ENCODE results near the gene JADE2.
"Not testable (repeated sequence)": the region's sequence is repeated elsewhere in the genome, so short reads cannot be mapped to it uniquely, and the experiment has no call there.

The JADE2 gene

DNA sequence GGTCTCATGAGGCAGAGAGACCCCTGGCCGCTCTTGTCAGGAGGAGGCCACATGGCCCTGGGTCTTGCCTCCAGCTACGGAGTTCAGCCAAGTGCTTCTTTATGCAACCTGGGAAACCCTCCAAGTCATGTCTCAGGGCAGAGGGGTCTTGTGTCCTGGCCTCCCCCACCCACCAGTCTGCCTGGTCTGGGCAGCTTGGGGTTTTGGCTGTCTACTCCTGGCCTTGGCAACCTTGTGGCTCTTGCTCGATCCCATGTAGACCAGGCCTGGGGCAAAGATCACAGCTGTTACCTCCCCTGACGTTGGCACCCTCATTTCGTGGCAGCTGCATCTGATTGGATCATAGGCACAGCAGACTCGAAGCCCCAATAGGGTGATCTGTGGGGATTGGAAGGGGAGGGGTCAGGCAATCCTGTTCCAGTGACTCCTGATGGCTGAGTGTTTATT lies 28.4 kb downstream of the JADE2 start:
- DNase-seq: no peak

DNA sequence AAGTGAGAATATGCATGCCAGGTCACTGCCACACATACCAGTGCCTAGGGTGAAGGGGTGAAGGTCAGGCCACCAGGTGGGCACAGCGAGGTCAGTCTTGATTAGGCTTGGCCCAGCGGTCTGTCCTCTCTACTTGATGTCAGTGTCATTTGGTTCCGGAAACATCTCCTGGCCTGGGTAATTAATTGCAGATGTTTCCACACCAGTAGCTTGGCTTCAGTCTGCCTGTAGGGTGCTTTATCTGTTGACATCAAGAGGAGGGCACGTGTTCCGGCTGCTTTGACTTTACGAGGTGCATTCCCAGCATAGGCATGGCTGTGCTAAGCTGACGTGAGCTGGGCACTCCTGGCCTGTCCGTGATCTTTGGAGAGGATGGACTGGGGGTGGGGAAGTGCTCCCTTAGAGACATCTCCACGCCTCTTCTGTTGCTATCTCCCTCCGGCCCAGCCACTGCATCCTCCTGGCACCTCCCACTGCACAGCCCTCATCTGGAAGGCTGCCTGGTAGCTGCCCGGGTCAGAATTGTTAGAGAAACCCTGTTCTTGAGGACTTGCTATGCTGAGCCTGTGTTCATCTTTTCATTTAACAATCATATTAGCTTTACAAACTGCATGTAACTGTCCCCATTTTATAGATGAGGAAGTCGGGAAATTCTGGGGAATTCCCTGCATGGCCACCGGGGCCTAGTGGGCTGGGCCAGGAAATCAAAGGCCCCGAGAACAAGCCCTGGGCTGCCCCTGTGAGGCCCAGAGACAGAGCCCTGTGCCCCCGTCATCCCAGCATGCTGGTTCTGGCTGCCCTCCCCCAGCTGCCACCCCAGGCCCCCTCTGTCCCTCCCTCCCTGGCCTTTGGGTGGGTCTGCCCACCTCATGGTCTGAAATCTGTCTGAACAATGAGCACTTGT lies 29.1 kb downstream of the JADE2 start:
- DNase-seq: peak; percentile 75

DNA sequence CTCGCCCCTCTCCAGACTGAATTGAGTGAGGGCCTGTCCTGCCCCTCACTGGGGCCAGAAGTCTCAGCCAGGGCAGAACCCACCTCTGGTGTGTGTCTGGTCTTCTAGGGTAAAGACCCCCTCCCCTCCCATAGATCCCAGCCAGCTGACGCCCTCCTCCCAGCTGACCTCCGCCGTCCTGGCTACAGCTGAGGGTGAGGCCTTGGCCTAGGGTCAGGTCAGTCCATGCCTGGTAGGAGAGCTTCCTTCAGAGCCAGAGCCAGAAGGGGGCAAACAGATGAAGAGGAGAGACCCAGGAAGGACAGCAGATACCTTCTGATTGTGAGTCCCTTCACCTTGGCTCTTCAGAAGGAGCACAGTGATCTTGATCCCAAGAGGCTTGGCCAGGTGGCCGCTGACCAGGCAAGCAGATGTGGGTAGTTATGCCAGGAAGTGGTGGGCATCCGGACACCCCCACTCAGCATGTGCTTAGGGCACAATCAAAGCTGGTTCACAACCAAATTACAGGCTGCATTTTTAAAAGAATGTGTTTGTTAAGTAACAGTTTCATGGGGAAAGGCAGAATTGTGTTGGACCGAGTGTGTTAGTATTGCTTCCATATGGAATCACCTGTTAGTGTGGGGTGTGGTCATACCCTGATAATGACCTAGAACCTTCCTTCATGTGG lies 29.9 kb downstream of the JADE2 start:
- peak; percentile 80 for DNase-seq

DNA sequence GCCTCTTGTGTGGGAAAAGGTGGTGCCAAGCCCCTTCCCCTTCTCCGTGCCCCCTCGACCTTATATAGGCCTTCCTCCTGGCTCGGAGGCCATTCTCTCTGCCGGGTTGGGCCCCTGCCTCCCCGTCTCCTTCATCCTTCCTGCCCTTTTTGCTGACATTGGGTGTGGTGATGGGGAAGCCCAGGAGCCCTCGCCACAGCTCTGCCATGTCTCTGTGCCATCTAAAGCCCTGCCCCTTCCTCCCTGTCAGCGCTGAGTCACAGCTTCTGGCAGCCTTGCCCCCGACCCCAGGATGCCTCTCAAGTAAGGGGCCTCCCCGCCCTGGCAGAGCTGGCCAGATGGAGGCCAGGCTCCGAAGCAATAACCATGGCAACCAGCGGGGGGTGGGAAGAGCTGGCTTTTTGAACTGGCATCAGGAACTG lies 30.4 kb downstream of the JADE2 start:
- peak; percentile 85 for DNase-seq

DNA sequence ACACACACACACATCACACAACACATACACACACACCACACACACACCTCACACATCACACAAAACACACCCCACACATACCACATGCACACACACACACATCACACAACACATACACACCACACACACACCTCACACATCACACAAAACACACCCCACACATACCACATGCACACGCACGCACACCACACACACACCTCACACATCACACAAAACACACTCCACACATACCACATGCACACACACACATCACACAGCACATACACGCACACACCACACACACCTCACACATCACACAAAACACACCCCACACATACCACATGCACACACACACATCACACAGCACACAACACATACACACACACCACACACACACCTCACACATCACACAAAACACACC lies 31.1 kb downstream of the JADE2 start:
- not testable (repeated sequence) for DNase-seq

DNA sequence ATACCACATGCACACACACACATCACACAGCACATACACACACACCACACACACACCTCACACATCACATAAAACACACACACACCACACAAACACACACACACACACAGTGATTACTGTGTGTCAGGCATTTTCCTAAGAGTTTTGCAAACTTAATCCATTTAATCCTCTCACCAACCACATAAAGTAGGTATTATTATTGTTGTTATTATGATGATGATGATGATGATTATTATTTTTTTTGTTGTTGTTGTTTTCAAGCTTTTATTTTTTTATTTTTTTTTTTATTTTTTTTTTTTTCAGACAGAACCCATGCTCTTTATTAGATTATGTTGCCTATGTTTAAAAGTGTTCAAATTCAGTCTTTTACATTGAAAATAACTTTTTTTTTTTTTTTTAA lies 31.5 kb downstream of the JADE2 start:
- DNase-seq: no peak

DNA sequence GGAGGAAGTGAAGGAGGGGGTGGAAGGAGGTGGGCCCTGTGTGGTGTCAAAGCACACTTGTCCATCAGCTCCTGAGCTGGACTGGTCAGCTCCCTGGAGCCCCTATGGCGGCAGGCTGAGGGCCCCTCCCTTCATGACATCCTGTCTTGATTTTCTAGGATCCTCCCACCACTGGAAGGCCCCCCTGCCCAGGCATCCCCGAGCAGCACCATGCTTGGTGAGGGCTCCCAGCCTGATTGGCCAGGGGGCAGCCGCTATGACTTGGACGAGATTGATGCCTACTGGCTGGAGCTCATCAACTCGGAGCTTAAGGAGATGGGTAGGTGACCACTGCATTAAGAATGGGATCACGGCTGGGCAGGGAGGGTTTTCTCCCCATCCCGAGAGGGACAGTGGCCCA lies 34.2 kb downstream of the JADE2 start:
- DNase-seq: no peak

DNA sequence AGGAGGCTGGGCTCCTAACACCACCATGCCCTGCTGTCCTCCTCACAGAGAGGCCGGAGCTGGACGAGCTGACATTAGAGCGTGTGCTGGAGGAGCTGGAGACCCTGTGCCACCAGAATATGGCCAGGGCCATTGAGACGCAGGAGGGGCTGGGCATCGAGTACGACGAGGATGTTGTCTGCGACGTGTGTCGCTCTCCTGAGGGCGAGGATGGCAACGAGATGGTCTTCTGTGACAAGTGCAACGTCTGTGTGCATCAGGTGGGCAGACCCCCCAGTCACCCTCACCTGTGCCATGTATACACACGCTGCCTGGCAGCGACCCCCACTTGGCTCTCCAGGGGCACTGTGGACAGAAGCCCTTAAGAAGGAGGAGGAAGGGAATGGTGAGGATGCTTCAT lies 35.2 kb downstream of the JADE2 start:
- no peak for DNase-seq

DNA sequence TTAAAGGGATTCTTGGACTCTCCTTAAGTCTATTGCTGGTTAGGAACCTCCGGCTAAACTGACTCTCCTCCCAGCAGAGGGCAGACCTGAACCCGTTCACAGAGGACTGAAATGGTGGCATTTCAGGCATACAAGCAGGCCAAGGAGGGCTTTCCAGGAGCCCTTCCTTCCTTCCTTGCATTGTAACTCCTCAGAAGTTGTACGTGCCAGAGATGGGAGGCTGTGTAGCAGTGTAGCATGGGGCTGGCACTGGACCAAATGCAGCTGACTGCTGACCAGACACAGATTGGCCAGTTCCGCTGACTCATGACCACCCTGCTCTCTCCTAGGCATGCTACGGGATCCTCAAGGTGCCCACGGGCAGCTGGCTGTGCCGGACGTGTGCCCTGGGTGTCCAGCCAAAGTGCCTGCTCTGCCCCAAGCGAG lies 36.4 kb downstream of the JADE2 start:
- no peak for DNase-seq

DNA sequence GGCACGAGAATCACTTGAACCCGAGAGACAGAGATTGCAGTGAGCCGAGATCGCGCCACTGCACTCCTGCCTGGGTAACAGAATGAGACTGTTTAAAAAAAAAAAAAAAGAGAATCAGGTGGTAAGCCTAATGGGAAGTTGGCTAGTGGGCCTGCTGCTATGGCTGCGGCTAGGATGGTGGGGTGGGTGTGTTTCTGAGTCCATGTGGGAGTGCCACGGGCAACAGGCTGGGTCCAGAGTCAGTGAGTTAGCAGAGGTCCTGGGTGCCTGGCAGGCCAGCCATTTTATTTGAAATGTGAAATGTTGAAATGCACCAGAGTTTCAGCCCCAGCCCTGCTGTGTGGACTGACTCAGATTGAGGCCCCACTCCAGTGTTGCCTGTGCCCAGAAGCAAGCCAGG lies 37.8 kb downstream of the JADE2 start:
- no peak for DNase-seq

DNA sequence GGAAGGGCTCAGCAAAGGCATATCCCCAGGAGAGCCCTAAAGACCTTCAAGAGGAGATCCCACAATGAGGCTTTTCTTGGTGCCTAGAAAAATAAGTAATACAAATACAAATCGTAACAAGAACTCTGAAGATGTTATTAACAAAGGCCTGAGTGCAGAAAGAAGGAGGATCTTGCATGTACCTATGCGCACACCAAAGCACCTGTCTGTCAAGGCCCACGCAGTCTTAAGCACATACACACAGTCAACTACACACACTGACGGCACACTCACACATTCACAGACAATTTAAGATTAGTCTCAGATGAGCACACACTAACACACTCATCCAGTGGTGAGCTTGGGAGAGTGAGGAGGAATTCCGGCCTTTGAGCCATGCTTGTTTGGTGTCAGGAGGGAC lies 38.5 kb downstream of the JADE2 start:
- DNase-seq: no peak

DNA sequence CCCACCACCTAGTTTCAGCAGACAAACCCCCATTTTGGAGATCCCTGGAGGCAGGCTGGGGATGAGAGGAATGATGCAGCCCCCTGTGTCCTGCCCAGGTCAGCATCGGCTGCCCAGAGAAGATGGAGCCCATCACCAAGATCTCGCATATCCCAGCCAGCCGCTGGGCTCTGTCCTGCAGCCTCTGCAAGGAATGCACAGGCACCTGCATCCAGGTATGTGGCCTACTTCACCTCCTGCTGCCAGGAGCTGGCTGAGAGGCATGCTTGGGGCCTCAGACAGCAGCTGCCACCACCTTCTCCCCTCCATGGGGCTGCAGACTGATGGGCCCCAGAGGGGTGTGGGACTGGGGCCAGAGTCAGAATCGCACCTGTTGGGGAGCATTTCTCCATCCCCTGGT lies 38.9 kb downstream of the JADE2 start:
- DNase-seq: no peak

DNA sequence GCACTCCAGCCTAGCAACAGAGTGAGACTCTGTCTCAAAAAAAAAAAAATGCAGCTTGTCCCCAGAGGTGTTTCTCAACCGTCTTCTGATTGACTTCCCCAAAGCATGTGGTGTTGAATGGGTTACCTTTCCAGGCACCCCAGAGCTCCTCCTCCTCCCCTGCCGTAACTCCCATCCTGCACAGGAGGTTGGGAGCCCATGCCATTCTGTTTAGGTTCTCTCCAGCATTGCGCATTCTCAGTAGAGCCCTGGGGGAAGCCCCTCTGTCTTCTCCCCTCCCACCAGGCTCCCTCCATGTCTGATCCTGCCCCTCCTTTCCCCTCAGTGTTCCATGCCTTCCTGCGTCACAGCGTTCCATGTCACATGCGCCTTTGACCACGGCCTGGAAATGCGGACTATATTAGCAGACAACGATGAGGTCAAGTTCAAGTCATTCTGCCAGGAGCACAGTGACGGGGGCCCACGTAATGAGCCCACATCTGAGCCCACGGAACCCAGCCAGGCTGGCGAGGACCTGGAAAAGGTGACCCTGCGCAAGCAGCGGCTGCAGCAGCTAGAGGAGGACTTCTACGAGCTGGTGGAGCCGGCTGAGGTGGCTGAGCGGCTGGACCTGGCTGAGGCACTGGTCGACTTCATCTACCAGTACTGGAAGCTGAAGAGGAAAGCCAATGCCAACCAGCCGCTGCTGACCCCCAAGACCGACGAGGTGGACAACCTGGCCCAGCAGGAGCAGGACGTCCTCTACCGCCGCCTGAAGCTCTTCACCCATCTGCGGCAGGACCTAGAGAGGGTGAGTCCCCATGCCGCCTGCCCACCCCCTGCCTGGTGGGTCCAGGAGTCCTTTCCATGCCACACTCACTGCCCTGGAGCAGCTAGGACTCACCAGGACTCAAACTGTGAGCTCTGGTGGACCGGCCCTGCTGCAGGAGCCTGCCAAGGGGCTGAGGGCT lies 40.6 kb downstream of the JADE2 start:
- no peak for DNase-seq

DNA sequence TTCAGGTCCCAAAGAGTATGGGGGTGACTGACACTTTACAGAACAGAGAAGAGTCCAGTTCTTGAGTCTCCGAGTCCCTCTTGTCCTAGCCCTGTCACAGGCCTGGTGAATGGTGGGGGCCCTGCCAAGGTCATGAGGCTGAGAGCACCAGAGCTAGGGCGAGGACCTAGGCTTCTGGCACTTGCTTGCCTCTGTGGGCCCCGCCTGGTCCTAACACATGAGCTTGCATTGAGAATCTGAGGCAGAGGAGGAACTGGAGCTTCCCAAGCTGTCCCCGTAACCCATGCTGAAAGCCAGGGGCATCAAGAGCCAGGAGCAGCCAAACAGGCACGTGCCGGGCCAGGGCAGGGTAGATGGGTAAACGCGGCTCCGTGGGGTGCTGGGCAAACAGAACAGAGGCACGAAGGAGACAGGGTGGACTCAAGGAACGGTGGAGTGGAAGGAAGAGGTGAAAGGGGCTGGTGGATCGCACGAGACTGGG lies 41.3 kb downstream of the JADE2 start:
- DNase-seq: no peak

DNA sequence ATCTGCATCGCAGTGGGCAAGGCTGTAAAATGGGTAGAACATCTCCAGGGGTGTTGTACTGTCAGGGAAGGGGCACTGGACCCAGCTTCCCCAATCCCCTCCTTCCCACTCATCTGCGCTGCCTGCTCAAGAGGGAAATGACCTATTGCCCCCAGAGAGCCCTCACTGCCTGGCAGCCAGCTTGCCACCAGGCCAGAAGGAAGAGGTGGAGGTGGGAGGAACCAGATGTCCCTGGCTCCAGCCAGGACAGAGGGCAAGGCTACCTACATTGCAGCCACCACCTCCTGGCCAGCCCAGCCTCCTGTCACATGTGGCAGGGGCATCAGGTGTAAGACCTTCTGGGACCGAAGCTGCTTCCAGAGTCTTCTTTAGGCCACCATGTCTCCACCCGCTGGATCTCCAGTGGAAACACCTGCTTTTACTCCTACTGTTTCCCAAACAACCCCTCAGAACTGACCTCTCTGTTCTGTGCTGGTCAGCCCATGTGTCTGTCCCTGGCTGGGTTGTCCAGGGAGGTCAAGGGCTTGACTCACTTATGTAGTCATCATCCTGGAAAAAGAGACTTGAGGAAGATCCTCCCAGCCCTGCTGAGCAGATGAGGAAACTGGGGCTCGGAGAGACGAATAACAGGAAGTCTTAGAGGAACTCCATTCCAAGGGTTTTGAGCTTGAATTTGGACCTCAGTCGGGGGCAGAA lies 42.3 kb downstream of the JADE2 start:
- DNase-seq: no peak

DNA sequence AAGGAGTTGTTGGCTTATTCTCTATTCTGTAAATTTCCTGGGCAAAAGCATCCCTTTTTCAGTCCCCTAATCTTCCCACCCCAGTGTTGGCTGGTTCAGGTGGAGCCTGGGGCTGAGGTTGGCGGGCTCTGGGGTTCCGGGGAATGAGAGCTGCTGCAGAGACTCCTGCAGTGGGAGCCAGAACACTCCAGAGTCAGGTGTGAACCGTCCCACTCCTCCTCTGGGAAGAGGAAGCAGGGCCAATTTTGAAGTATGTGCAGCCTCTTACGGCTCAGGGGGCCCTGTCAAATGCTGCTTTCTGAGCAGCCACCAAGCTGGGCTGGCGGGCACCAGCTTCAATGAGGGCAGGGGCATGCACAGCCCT lies 42.8 kb downstream of the JADE2 start:
- no peak for DNase-seq

DNA sequence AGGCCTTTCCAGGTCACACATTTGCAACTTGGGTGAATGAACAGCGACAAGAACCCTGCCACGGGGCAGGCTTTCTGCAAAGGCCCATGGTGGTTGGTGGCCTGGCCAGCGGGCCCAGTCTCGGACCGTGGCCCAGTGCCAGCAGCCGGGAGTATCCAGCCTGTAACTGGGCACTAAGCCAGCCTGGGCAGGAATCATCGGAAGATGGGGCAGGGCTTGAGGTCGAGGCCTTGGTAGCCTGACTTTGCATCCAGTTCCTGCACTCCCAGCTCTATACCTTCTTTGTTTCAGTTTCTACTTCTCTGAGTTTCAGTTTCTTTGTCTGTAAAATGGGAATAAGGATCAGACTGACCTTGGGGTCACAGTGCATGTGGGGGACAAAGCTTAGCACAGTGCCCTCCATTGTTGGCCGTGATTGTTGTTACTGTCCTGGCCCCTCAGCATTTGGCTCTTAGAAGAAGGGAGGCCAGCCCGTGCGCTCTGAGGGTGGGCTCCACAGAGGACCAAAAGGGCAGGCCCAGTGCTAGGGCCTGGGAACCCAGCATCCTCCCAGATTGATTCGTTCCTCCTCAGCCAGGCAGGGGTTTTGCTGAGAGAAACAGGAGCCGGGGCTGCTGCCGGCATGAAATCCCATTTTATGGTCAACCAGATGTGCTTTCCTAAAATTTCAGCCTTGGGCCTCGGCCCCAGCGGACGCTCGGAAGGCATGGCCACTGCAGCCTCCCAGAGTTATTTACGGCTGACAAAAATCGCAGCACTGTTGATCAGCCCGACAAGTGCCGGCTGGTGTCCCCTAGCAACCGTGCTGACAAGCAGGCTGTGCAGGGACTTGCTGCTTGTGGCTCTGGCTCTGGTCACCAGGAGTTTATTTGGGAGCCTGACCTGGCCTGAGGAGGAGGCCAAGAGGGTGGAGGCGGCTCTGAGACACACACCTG lies 43.6 kb downstream of the JADE2 start:
- DNase-seq: no peak

DNA sequence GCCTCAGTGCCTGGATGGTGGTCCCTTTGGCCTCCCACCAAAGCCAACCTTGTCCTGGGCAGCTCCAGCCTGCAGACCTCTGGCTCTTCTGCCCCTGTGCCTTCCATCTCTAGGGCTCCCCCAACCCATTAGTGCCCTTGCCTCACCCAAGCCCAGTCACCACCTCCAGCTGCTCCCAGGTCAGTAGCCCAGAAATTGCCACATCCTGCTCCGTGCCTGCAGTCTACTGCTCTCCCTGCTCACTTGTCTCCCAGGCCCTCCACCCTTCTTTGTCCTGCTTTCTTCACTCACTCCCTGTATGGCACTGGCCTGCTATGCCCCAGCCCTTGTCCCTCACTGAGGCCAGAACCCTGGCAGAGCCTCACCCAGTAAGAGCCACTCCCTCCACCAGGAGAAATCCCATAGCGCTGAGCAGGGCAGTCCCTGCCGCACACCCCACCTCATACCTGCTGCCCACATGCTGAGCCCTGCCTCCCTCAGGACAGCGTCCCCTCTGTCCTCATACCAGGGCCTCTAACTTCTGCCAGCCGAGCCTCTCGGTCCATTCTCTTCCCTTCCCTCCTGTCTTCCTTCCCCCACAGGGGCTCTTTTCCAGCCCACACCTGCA lies 44.4 kb downstream of the JADE2 start:
- no peak for DNase-seq

DNA sequence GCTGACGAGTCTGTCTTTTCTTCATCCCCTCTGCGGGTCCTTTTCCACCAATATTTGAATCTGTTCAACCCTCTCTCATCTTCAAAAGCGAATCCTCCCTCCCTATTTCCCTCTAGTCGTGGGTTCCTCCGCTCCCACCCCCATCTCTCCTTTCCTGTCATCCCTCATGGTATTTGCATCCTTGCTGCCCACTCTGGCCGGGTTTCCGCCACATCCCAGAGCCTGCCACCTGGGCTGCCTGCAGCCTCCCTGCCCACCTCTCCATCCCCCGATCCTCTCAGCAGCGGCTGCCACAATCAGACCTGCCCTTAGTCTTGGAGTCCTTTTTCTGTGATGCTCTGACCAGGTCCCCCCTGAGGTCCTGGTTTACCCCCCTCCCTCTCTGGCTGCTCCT lies 44.9 kb downstream of the JADE2 start:
- no peak for DNase-seq

DNA sequence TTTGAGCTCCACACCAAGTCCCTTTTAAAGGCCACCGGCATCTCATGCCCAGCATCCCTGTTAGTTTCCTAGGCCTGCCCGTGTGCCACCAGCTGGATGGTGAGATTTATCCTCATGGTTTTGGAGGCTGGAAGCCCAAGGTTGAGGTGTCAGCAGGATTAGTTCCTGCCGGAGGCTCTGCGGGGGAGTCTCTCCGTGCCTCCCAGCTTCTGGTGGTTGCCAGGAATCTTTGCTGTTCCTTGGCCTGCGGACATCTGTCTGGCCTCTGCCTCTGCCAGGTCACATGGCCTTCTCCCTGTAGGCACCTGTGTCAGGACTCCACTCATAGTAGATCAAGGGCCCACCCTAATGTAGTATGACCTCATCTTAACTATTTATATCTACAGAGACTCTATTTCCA lies 45.4 kb downstream of the JADE2 start:
- no peak for DNase-seq

Data from activated CD8-positive, alpha-beta memory T cell treated with anti-CD3 and anti-CD28 coated beads for 24 hours (primary cell).